Measurements from ENCODE around the gene C5orf46.
"Not testable (repeated sequence)": the region's sequence is repeated elsewhere in the genome, so short reads cannot be mapped to it uniquely, and the experiment has no call there.

C5orf46 gene

GRCh38 chr5:147893820-147894219 is 12.5 kb downstream of the C5orf46 start:
- DNase-seq (ENCODE audit: low read depth in 2 of 2): no peak

GRCh38 chr5:147892696-147893296 is 13.5 kb downstream of the C5orf46 start:
- no peak for DNase-seq (ENCODE audit: low read depth in 2 of 2)

DNA sequence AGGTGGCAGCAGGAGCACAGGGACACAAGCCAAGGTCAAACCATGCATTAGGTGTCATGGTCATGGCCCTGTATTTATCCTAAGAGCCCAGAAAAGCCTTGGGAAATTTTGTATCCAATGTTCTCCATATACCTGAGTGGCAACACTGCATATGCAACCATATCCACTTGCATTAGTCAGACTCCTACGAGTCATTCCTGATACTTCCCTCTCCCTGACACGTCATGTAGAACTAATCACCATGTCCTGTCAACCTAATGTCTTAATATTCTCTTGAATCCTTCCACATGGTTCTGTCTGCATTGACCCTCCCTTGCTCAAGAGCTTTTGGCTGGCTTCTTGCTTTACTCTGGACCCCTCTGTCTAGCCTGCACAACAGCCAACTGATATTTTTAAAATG is 18.4 kb downstream of the C5orf46 start:
- no peak for DNase-seq (ENCODE audit: low read depth in 2 of 2)

GRCh38 chr5:147887026-147887627 is 19.2 kb downstream of the C5orf46 start:
- DNase-seq (ENCODE audit: low read depth in 2 of 2): no peak

- no peak for DNase-seq (ENCODE audit: low read depth in 2 of 2)
These were observed 23.6 kb downstream of the C5orf46 start for GRCh38 chr5:147882586-147883313.

- no peak for DNase-seq (ENCODE audit: low read depth in 2 of 2)
These were observed 25.9 kb downstream of the C5orf46 start for GRCh38 chr5:147880487-147880886.

GRCh38 chr5:147879784-147880183 is 26.6 kb downstream of the C5orf46 start:
- no peak for DNase-seq (ENCODE audit: low read depth in 2 of 2)

GRCh38 chr5:147878066-147878759 is 28.1 kb downstream of the C5orf46 start, which contains the start of gene SCGB3A2:
Gene SCGB3A2, plus strand, starts transcription at chr5:147878711. Its CDS starts 93 bp downstream, at chr5:147878804.
- no peak for DNase-seq (ENCODE audit: low read depth in 2 of 2)

GRCh38 chr5:147876626-147877025 is 29.7 kb downstream of the C5orf46 start:
- no peak for DNase-seq (ENCODE audit: low read depth in 2 of 2)

- no peak for DNase-seq (ENCODE audit: low read depth in 2 of 2)
These were observed 30.2 kb downstream of the C5orf46 start for GRCh38 chr5:147876141-147876540.

GRCh38 chr5:147874910-147875367 is 31.4 kb downstream of the C5orf46 start:
- DNase-seq (ENCODE audit: low read depth in 2 of 2): no peak

GRCh38 chr5:147874118-147874875 is 32.0 kb downstream of the C5orf46 start:
- not testable (repeated sequence) for DNase-seq (ENCODE audit: low read depth in 2 of 2)

- not testable (repeated sequence) for DNase-seq (ENCODE audit: low read depth in 2 of 2)
These were observed 33.4 kb downstream of the C5orf46 start for GRCh38 chr5:147872744-147873435.

GRCh38 chr5:147871980-147872549 is 34.3 kb downstream of the C5orf46 start:
- DNase-seq (ENCODE audit: low read depth in 2 of 2): not testable (repeated sequence)

- DNase-seq (ENCODE audit: low read depth in 2 of 2): not testable (repeated sequence)
These were observed 36.4 kb downstream of the C5orf46 start for GRCh38 chr5:147869892-147870291.

DNA sequence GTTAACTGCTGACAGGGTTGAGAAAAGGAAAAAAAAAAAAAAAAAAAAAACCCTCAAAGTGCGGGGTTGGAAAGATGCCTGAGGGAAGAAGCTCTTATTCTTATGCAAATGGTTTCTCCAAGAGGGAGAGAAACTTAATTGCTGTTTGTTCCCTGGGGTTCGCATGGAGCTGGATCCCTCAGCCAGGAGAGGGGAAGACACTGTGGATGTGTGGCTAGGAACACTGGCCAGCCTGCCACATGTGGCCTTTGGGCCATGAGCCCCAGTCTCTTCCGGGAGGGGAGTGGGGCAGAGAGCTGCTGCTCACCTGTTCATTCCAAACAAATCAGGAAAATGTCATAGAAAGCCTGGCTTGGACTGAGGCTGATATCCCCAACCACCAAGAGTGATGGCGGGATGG is 37.2 kb downstream of the C5orf46 start:
- no peak for DNase-seq (ENCODE audit: low read depth in 2 of 2)

GRCh38 chr5:147863454-147864158 is 42.7 kb downstream of the C5orf46 start:
- DNase-seq (ENCODE audit: low read depth in 2 of 2): no peak

DNA sequence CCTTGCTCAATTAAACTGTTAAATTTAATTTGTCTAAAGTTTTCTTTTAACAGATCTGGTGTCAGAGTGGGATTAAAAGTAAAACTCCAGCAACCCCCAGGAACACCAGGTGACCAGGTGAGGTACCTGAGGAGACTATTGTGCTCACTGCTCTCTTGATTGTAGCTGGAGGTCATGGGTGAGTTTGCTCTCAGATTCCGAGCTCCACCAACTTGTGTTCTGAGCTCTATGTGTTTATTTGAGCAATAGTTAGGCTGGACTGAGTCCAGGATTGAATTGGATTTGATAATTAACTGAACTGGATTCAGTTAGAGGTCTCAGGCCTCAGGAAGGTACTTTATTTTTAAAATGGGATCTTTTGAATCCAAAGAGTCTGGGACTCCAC is 45.7 kb downstream of the C5orf46 start:
- DNase-seq (ENCODE audit: low read depth in 2 of 2): no peak

GRCh38 chr5:147859962-147860640 is 46.2 kb downstream of the C5orf46 start:
- no peak for DNase-seq (ENCODE audit: low read depth in 2 of 2)

Data from activated CD4-positive, alpha-beta T cell treated with anti-CD3 and anti-CD28 coated beads for 24 hours (primary cell).